Measurements from ENCODE around the gene RPGRIP1L. TPM values are rescaled to one million over a fixed set of nuclear protein-coding genes. Genes with fewer than 3 reads are reported as not detected.

Gene RPGRIP1L
- total and polyA plus RNA-seq, 2 of the 8 experiments (the other 6 are each of a cell fraction or from before 2014, with no cell fraction given), result 4.0 to 13.7 TPM

GRCh38 chr16:53626161-53626560 is 77.5 kb downstream of the RPGRIP1L start:
- no peak overlapping the region for H2AK5ac ChIP-seq (ENCODE audit: low read depth, low read length)
- H3K36me3 ChIP-seq (ENCODE audit: control insufficient read depth in 2 of 4, insufficient read depth in 4 of 4, low read length in 3 of 4), result no peaks in the 10 kb centered on the region
- H3K79me2 ChIP-seq (ENCODE audit: control insufficient read depth in 1 of 2, insufficient read depth in 2 of 2, low read length in 2 of 2), result no peaks in the 10 kb centered on the region
- no peak overlapping the region for H3K18ac ChIP-seq (ENCODE audit: extremely low read depth, low read length)
- H4K91ac ChIP-seq (replicated peaks; ENCODE audit: insufficient read length, low read length), result no peak overlapping the region
- no peaks in the 10 kb centered on the region for H3K79me1 ChIP-seq (ENCODE audit: low read depth, low read length)
- no peaks in the 10 kb centered on the region for H3K27me3 ChIP-seq (replicated peaks in 1 of 4; ENCODE audit: control insufficient read depth in 3 of 4, extremely low read depth in 1 of 4, insufficient read depth in 3 of 4, low read length in 3 of 4)
- H3K4me3 ChIP-seq (ENCODE audit: extremely low read depth in 1 of 4, insufficient read depth in 2 of 4, low read depth in 3 of 4, low read length in 4 of 4), result no peak overlapping the region
- H3K23ac ChIP-seq (ENCODE audit: insufficient read length), result no peak overlapping the region
- no peaks in the 10 kb centered on the region for H3K4me1 ChIP-seq (replicated peaks in 1 of 4; ENCODE audit: control insufficient read depth in 3 of 4, insufficient read depth in 4 of 4, low read length in 3 of 4)
- H4K5ac ChIP-seq (ENCODE audit: insufficient read length, low read depth, low read length), result no peak overlapping the region
- no peak overlapping the region for H3K4ac ChIP-seq (replicated peaks; ENCODE audit: insufficient read length, low read depth, low read length)
- DNase-seq (ENCODE audit: low read depth in 1 of 2, low spot score in 2 of 2) (no peak), FAIRE-seq (no peak)
- H3K4me2 ChIP-seq (ENCODE audit: insufficient read depth in 1 of 2, low read depth in 2 of 2, low read length in 2 of 2), result no peak overlapping the region
- H3K27ac ChIP-seq (ENCODE audit: low read depth, low read length), result no peak overlapping the region
- no peak overlapping the region for H3K14ac ChIP-seq (ENCODE audit: insufficient read length)
- no peaks in the 10 kb centered on the region for H4K20me1 ChIP-seq (replicated peaks in 1 of 2; ENCODE audit: control insufficient read depth in 1 of 2, insufficient read depth in 2 of 2, low read length in 2 of 2)
- TF ChIP-seq KDM5A (IDR thresholded peaks at IDR 0.05; ENCODE audit: low read length), result no peak
- 93% methylated on average over 4 of the region's 4 CpGs; no CpG with 5 or more reads in 1 of the 2 experiments for WGBS, 2 experiments (ENCODE audit: extremely low coverage in 1 of 2, insufficient coverage in 1 of 2, insufficient read length in 1 of 2, insufficient replicate concordance in 2 of 2, low coverage in 1 of 2, low lambda C conversion rate in 2 of 2, missing lambda C conversion rate in 1 of 2)
- no peak overlapping the region for H4K8ac ChIP-seq (ENCODE audit: extremely low read depth, insufficient read depth, low read length)
- H3K9me3 ChIP-seq (ENCODE audit: insufficient read depth in 2 of 2, low read depth in 1 of 2, low read length in 1 of 2), result peaks cover 0 to 9% of the 10 kb centered on the region in 2 experiments; a peak in 1 of 4 replicates
- H2AFZ ChIP-seq (ENCODE audit: low read length), result no peak overlapping the region
- H3K23me2 ChIP-seq (ENCODE audit: low read depth, low read length), result no peaks in the 10 kb centered on the region; the same call in 1 of the 2 replicates
- ChIA-PET POLR2A (ENCODE audit: partially characterized antibody) (no interaction called here), CTCF (ENCODE audit: partially characterized antibody) (no interaction called here)
- no peak overlapping the region for H3K9ac ChIP-seq (replicated peaks in 1 of 4; ENCODE audit: extremely low read depth in 1 of 4, low read depth in 3 of 4, low read length in 3 of 4)
- no peak overlapping the region for H2BK20ac ChIP-seq (ENCODE audit: low read length)
- H2BK12ac ChIP-seq (ENCODE audit: low read depth, low read length), result no peak overlapping the region
- H3K56ac ChIP-seq (replicated peaks; ENCODE audit: insufficient read length, low read depth, low read length), result no peak overlapping the region
- H2BK15ac ChIP-seq (ENCODE audit: low read length), result no peak overlapping the region
- no peak overlapping the region for H2BK120ac ChIP-seq (replicated peaks; ENCODE audit: low read depth, low read length)
- H2BK5ac ChIP-seq (ENCODE audit: low read depth, low read length), result no peak overlapping the region

Measured in H1 (cell line).